Urothelium cell line (cell line): ENCODE measurements around the gene CTNND2.
"Not testable (repeated sequence)": the region's sequence is repeated elsewhere in the genome, so short reads cannot be mapped to it uniquely, and the experiment has no call there.

Experiments used
- DNase-seq: peaks from one replicate; pipeline ENCODE4 v3.0.0; 2011; ENCODE audit warnings: low spot score, mixed read lengths
- FAIRE-seq: peaks from 2 replicates; lab custom pipeline; 2011; peaks lifted over from hg19 to GRCh38; lab: Jason Lieb, UNC

CTNND2 gene

GRCh38 chr5:11483630-11484029 is 420.6 kb downstream of the CTNND2 start:
- no peak for DNase-seq
- peak; percentile 78 for FAIRE-seq

- DNase-seq (no peak), FAIRE-seq (no peak)
These were observed 422.2 kb downstream of the CTNND2 start for GRCh38 chr5:11482011-11482410.

- no peak for FAIRE-seq
- no peak for DNase-seq
These were observed 426.5 kb downstream of the CTNND2 start for GRCh38 chr5:11477786-11478185.

GRCh38 chr5:11476866-11477265 is 427.4 kb downstream of the CTNND2 start:
- FAIRE-seq (no peak), DNase-seq (no peak)

- FAIRE-seq: no peak
These were observed 435.8 kb downstream of the CTNND2 start for GRCh38 chr5:11468334-11469039.

GRCh38 chr5:11467588-11467987 is 436.7 kb downstream of the CTNND2 start:
- no peak for DNase-seq
- no peak for FAIRE-seq

More at GRCh38 chr5:11468334-11469039, 435.8 kb downstream of the CTNND2 start:
- DNase-seq: peak; percentile 34

- no peak for DNase-seq
These were observed 444.5 kb downstream of the CTNND2 start for GRCh38 chr5:11459716-11460115.

GRCh38 chr5:11455505-11455904 is 448.7 kb downstream of the CTNND2 start:
- DNase-seq (no peak), FAIRE-seq (no peak)

More at GRCh38 chr5:11459716-11460115, 444.5 kb downstream of the CTNND2 start:
- no peak for FAIRE-seq

- DNase-seq: no peak
- no peak for FAIRE-seq
These were observed 451.4 kb downstream of the CTNND2 start for GRCh38 chr5:11452852-11453251.

- DNase-seq (no peak), FAIRE-seq (no peak)
These were observed 454.3 kb downstream of the CTNND2 start for GRCh38 chr5:11449966-11450365.

GRCh38 chr5:11449217-11449616 is 455.0 kb downstream of the CTNND2 start:
- no peak for FAIRE-seq

GRCh38 chr5:11443831-11444230 is 460.4 kb downstream of the CTNND2 start:
- FAIRE-seq (no peak), DNase-seq (no peak)

More at GRCh38 chr5:11449217-11449616, 455.0 kb downstream of the CTNND2 start:
- DNase-seq: no peak

- FAIRE-seq (no peak), DNase-seq (no peak)
These were observed 472.1 kb downstream of the CTNND2 start for GRCh38 chr5:11432116-11432515.

GRCh38 chr5:11429254-11429653 is 475.0 kb downstream of the CTNND2 start:
- DNase-seq: no peak
- FAIRE-seq: no peak

GRCh38 chr5:11427569-11427968 is 476.7 kb downstream of the CTNND2 start:
- DNase-seq: no peak
- no peak for FAIRE-seq

GRCh38 chr5:11426442-11426841 is 477.8 kb downstream of the CTNND2 start:
- FAIRE-seq (no peak), DNase-seq (no peak)

GRCh38 chr5:11422342-11422741 is 481.9 kb downstream of the CTNND2 start:
- FAIRE-seq: no peak
- no peak for DNase-seq

GRCh38 chr5:11420969-11421368 is 483.3 kb downstream of the CTNND2 start:
- no peak for FAIRE-seq

GRCh38 chr5:11415751-11416150 is 488.5 kb downstream of the CTNND2 start:
- DNase-seq (no peak), FAIRE-seq (no peak)

More at GRCh38 chr5:11420969-11421368, 483.3 kb downstream of the CTNND2 start:
- DNase-seq: no peak

GRCh38 chr5:11414732-11415131 is 489.5 kb downstream of the CTNND2 start:
- FAIRE-seq, DNase-seq: not testable (repeated sequence)

- no peak for FAIRE-seq
- DNase-seq: no peak
These were observed 492.6 kb downstream of the CTNND2 start for GRCh38 chr5:11411621-11412020.

- no peak for DNase-seq
- FAIRE-seq: peak; percentile 9
These were observed 496.6 kb downstream of the CTNND2 start for GRCh38 chr5:11407556-11408145.
